Endothelial cell of umbilical vein (primary cell): Measurements from ENCODE around the gene ZNF669.

Source experiments
- EZH2 ChIP-seq: IDR thresholded peaks from 2 replicates; pipeline ENCODE4 v1.6.1; 2012; ENCODE audit warnings: borderline replicate concordance, low read depth, mild to moderate bottlenecking, moderate library complexity, low read length, inconsistent platforms; ENCODE audit not compliant: severe bottlenecking
- FOS ChIP-seq: IDR thresholded peaks from 2 replicates; pipeline ENCODE4 v1.6.1; 2011; ENCODE audit warnings: mild to moderate bottlenecking, low read length, moderate library complexity, borderline replicate concordance; ENCODE audit not compliant: insufficient read depth
- MYC ChIP-seq: IDR thresholded peaks from one replicate; pipeline ENCODE4 v1.6.1; 2011; ENCODE audit warnings: mild to moderate bottlenecking, low read depth, low read length
- POLR2A ChIP-seq: IDR thresholded peaks from 2 replicates; pipeline ENCODE4 v1.6.1; 2012; ENCODE audit warnings: low read depth, mild to moderate bottlenecking, control low read depth, low read length
- POLR2AphosphoS5 ChIP-seq: IDR thresholded peaks from 2 replicates; pipeline ENCODE4 v1.6.1; 2012; ENCODE audit warnings: low read depth, mild to moderate bottlenecking, control low read depth, low read length, moderate library complexity; ENCODE audit not compliant: insufficient read depth
- TF ChIP-seq, protein P1 (sequence below), 2 donors: IDR thresholded peaks; 1 replicate in 1 of 2; 2 replicates in 1 of 2; pipeline ENCODE4 v1.5.1; 2011; ENCODE audit warnings: low read length in 2 of 2, mild to moderate bottlenecking in 2 of 2, moderate library complexity in 2 of 2, control low read depth in 1 of 2, inconsistent platforms in 1 of 2, low read depth in 1 of 2; ENCODE audit not compliant: insufficient read depth in 1 of 2; ENCODE audit errors: extremely low read depth in 1 of 2

- TF ChIP-seq MYC (no peak), POLR2AphosphoS5 (no peak), EZH2 (no peak), POLR2A (no peak), FOS (no peak)
- TF ChIP-seq, protein P1, sequence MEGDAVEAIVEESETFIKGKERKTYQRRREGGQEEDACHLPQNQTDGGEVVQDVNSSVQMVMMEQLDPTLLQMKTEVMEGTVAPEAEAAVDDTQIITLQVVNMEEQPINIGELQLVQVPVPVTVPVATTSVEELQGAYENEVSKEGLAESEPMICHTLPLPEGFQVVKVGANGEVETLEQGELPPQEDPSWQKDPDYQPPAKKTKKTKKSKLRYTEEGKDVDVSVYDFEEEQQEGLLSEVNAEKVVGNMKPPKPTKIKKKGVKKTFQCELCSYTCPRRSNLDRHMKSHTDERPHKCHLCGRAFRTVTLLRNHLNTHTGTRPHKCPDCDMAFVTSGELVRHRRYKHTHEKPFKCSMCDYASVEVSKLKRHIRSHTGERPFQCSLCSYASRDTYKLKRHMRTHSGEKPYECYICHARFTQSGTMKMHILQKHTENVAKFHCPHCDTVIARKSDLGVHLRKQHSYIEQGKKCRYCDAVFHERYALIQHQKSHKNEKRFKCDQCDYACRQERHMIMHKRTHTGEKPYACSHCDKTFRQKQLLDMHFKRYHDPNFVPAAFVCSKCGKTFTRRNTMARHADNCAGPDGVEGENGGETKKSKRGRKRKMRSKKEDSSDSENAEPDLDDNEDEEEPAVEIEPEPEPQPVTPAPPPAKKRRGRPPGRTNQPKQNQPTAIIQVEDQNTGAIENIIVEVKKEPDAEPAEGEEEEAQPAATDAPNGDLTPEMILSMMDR (IDR thresholded peaks at IDR 0.05; ENCODE audit: extremely low read depth in 1 of 2, insufficient read depth in 1 of 2, low read depth in 1 of 2, low read length in 2 of 2) = no peak
Measured at GRCh38 chr1:247121382-247121781, 17.2 kb upstream of the ZNF669 start.
